Measurements from ENCODE around the gene TIFAB.
"Not testable (repeated sequence)": the region's sequence is repeated elsewhere in the genome, so short reads cannot be mapped to it uniquely, and the experiment has no call there.

TIFAB gene

GRCh38 chr5:135452321-135453030, at the start of gene TIFAB:
Gene TIFAB (minus strand): TSS chr5:135452351. CDS start chr5:135449939, 2,412 bp downstream.
- DNase-seq (ENCODE audit: low spot score): no peak

GRCh38 chr5:135498637-135498995, 46.5 kb upstream of the TIFAB start:
- DNase-seq (ENCODE audit: low spot score): no peak

- no peak for DNase-seq (ENCODE audit: low spot score)
Measured at GRCh38 chr5:135497971-135498636, 46.0 kb upstream of the TIFAB start.

GRCh38 chr5:135495531-135495930, 43.4 kb upstream of the TIFAB start:
- not testable (repeated sequence) for DNase-seq (ENCODE audit: low spot score)

- no peak for DNase-seq (ENCODE audit: low spot score)
Measured at GRCh38 chr5:135494196-135494595, 42.0 kb upstream of the TIFAB start.

GRCh38 chr5:135493406-135494180, 41.4 kb upstream of the TIFAB start:
- peak; percentile 39 for DNase-seq (ENCODE audit: low spot score)

GRCh38 chr5:135492319-135492626, 40.1 kb upstream of the TIFAB start:
- DNase-seq (ENCODE audit: low spot score): peak; percentile 67

GRCh38 chr5:135491552-135492318, 39.6 kb upstream of the TIFAB start:
- peak; percentile 88 for DNase-seq (ENCODE audit: low spot score)

- DNase-seq (ENCODE audit: low spot score): no peak
Measured at GRCh38 chr5:135491038-135491551, 38.9 kb upstream of the TIFAB start.

- no peak for DNase-seq (ENCODE audit: low spot score)
Measured at GRCh38 chr5:135490245-135491037, 38.3 kb upstream of the TIFAB start.

GRCh38 chr5:135489466-135490244, 37.5 kb upstream of the TIFAB start:
- no peak for DNase-seq (ENCODE audit: low spot score)

GRCh38 chr5:135488727-135489465, 36.7 kb upstream of the TIFAB start:
- DNase-seq (ENCODE audit: low spot score): peak; percentile 84

GRCh38 chr5:135487839-135488514, 35.8 kb upstream of the TIFAB start:
- DNase-seq (ENCODE audit: low spot score): no peak

GRCh38 chr5:135487037-135487395, 34.9 kb upstream of the TIFAB start:
- DNase-seq (ENCODE audit: low spot score): no peak

GRCh38 chr5:135486131-135487036, 34.2 kb upstream of the TIFAB start:
- no peak for DNase-seq (ENCODE audit: low spot score)

GRCh38 chr5:135484674-135485086, 32.5 kb upstream of the TIFAB start:
- no peak for DNase-seq (ENCODE audit: low spot score)

- DNase-seq (ENCODE audit: low spot score): no peak
Measured at GRCh38 chr5:135483254-135483653, 31.1 kb upstream of the TIFAB start.

GRCh38 chr5:135482381-135482933, 30.3 kb upstream of the TIFAB start:
- DNase-seq (ENCODE audit: low spot score): no peak
